Left renal cortex interstitium (tissue), 4 donors: ENCODE results near the gene ISG20L2. TPM values are rescaled to one million over a fixed set of nuclear protein-coding genes. Genes with fewer than 3 reads are reported as not detected.

Source experiments
- polyA plus RNA-seq, 4 donors: library from polyadenylated mRNA; unstranded; fragments of 120-200 nt; gene quantifications; one replicate each; pipeline ENCODE4 v1.2.1, GENCODE V29; 2013; ENCODE audit not compliant: insufficient read length in 4 of 4

The ISG20L2 gene
- polyA plus RNA-seq, 4 donors, result 41.7 to 47.8 (median 44.8) TPM

Other genes with a start within 250 kb of the ISG20L2 start
- 10 to 100 TPM; 20.8 to 32.8 (median 24.3) TPM for gene MEF2D, start 228.0 kb downstream of the ISG20L2 start, polyA plus RNA-seq
- gene IQGAP3, start 156.2 kb downstream of the ISG20L2 start, polyA plus RNA-seq, result 10 to 100 TPM in 3 of 4 donors, 1 to 10 TPM in 1; 9.6 to 18.8 (median 14.6) TPM
- gene TTC24, start 149.0 kb downstream of the ISG20L2 start, polyA plus RNA-seq, result 1 to 10 TPM in 3 of 4 donors, under 1 TPM in 1; 0.97 to 2.3 (median 1.4) TPM
- 10 to 100 TPM; 64.7 to 86.7 (median 77.2) TPM for gene NAXE, start 137.0 kb downstream of the ISG20L2 start, polyA plus RNA-seq
- 10 to 100 TPM; 28.4 to 36.1 (median 33.7) TPM for gene GPATCH4, start 127.3 kb downstream of the ISG20L2 start, polyA plus RNA-seq
- gene HAPLN2, start 109.4 kb downstream of the ISG20L2 start, polyA plus RNA-seq, result under 1 TPM; 0.16 to 0.62 (median 0.47) TPM
- gene BCAN, start 86.6 kb downstream of the ISG20L2 start, polyA plus RNA-seq, result 1 to 10 TPM in 1 of 4 donors, under 1 TPM in 3; 0.22 to 4.1 (median 0.42) TPM
- 100 to 1,000 TPM; 144 to 165 (median 153) TPM for gene NES, start 51.4 kb downstream of the ISG20L2 start, polyA plus RNA-seq
- gene CRABP2, start 23.2 kb downstream of the ISG20L2 start, polyA plus RNA-seq, result 100 to 1,000 TPM in 2 of 4 donors, 10 to 100 TPM in 2; 76.4 to 118 (median 97.9) TPM
- gene METTL25B, start 297 bp downstream of the ISG20L2 start, polyA plus RNA-seq, result 10 to 100 TPM; 32.9 to 52.0 (median 39.5) TPM
- gene MRPL24, start 12.3 kb upstream of the ISG20L2 start, polyA plus RNA-seq, result 10 to 100 TPM; 68.6 to 77.1 (median 70.2) TPM
- gene HDGF, start 22.9 kb upstream of the ISG20L2 start, polyA plus RNA-seq, result 100 to 1,000 TPM; 248 to 305 (median 272) TPM
- gene PRCC, start 38.8 kb upstream of the ISG20L2 start, polyA plus RNA-seq, result 100 to 1,000 TPM; 101 to 123 (median 105) TPM
- 1 to 10 TPM in 2 of 4 donors, under 1 TPM in 2; 0.49 to 1.6 (median 1.0) TPM for gene SH2D2A, start 88.1 kb upstream of the ISG20L2 start, polyA plus RNA-seq
- 1 to 10 TPM; 1.6 to 4.4 (median 2.0) TPM for gene INSRR, start 130.4 kb upstream of the ISG20L2 start, polyA plus RNA-seq
- 1 to 10 TPM; 1.0 to 2.4 (median 1.8) TPM for gene NTRK1, start 132.1 kb upstream of the ISG20L2 start, polyA plus RNA-seq
- gene PEAR1, start 165.0 kb upstream of the ISG20L2 start, polyA plus RNA-seq, result 10 to 100 TPM; 18.2 to 25.5 (median 22.6) TPM
- gene LRRC71, start 191.9 kb upstream of the ISG20L2 start, polyA plus RNA-seq, result under 1 TPM; 0.25 to 0.99 (median 0.50) TPM